A549 (cell line): Measurements from ENCODE around the gene PLOD2. TPM values are rescaled to one million over a fixed set of nuclear protein-coding genes. Genes with fewer than 3 reads are reported as not detected.

ENCODE experiments used
- ATAC-seq, 2 experiments: fragments of 200-7000 bp in 1 of 2; fragments of >200 bp in 1 of 2; cut with Nextera tagmentation in 1 of 2; cut with Tn5 transposase in 1 of 2; 3 replicates each; pipeline versions ENCODE4 v1.8.0 to v1.9.1; 2018 to 2020; ENCODE audit warnings: mild to moderate bottlenecking in 1 of 2, moderate library complexity in 1 of 2
- CTCF ChIA-PET: fragments of 300-600 bp; sonication (Branson Sonifier 250); formaldehyde crosslinking; extraction: SDS; loops from one replicate; lab custom pipeline; 2021; ENCODE audit warnings: antibody characterized with exemption, inconsistent platforms; lab: Yijun Ruan, JAX
- POLR2A ChIA-PET: fragments of 350-600 bp; formaldehyde crosslinking; extraction: SDS; loops from one replicate; lab custom pipeline; 2021; ENCODE audit warnings: antibody characterized with exemption, inconsistent platforms; lab: Yijun Ruan, JAX
- DNase-seq, 2 experiments: peaks; one replicate each; pipeline versions ENCODE4 v3.0.0 to v3.0.0-alpha.2; 2011 to 2016; ENCODE audit warnings: low read depth in 1 of 2, low spot score in 1 of 2
- FAIRE-seq: peaks from 2 replicates; lab custom pipeline; 2011; peaks lifted over from hg19 to GRCh38; lab: Jason Lieb, UNC
- H3K27ac ChIP-seq, 2 experiments: fragments of >200 bp; sonication (Bioruptor Twin); formaldehyde crosslinking; 3 replicates each; pipeline ENCODE4 v1.5.1; 2016 to 2017
- H3K4me1 ChIP-seq: fragments of >200 bp; sonication (Bioruptor Twin); formaldehyde crosslinking; 3 replicates; pipeline ENCODE4 v1.6.1; 2016
- H3K4me2 ChIP-seq: fragments of >200 bp; sonication (Bioruptor Twin); formaldehyde crosslinking; 3 replicates; pipeline ENCODE4 v1.6.1; 2016
- H3K4me3 ChIP-seq: fragments of >200 bp; sonication (Bioruptor Twin); formaldehyde crosslinking; 3 replicates; pipeline ENCODE4 v1.5.1; 2016
- H3K9me3 ChIP-seq: fragments of >200 bp; sonication (Bioruptor Twin); formaldehyde crosslinking; 3 replicates; pipeline ENCODE4 v1.6.1; 2016
- CBX2 ChIP-seq: fragments of 200-600 bp; sonication (generic); IDR thresholded peaks from 2 replicates; pipeline ENCODE4 v1.6.1; 2016; ENCODE audit warnings: low read depth, mild to moderate bottlenecking, borderline replicate concordance
- CHD2 ChIP-seq: fragments of 150-350 bp; IDR thresholded peaks from 2 replicates; pipeline ENCODE4 v1.6.1; 2014; ENCODE audit warnings: low read length; ENCODE audit not compliant: partially characterized antibody
- CHD4 ChIP-seq: fragments of 200-600 bp; sonication (generic); IDR thresholded peaks from 2 replicates; pipeline ENCODE4 v1.6.1; 2016; ENCODE audit warnings: antibody characterized with exemption, mild to moderate bottlenecking, borderline replicate concordance
- EHF ChIP-seq: fragments of 250-450 bp; sonication (Bioruptor Pico); IDR thresholded peaks from 2 replicates; pipeline ENCODE4 v1.5.0; 2020; ENCODE audit warnings: mild to moderate bottlenecking
- FOSB ChIP-seq: fragments of 250-450 bp; sonication (Bioruptor Pico); IDR thresholded peaks from 2 replicates; pipeline ENCODE4 v1.5.0; 2020; ENCODE audit warnings: mild to moderate bottlenecking, moderate library complexity
- HOXA7 ChIP-seq: fragments of 250-450 bp; sonication (Bioruptor Pico); IDR thresholded peaks from 2 replicates; pipeline ENCODE4 v1.5.0; 2020; ENCODE audit warnings: mild to moderate bottlenecking, moderate library complexity
- HOXB13 ChIP-seq: fragments of 250-450 bp; sonication (Bioruptor Pico); IDR thresholded peaks from 2 replicates; pipeline ENCODE4 v1.5.0; 2020; ENCODE audit warnings: low read depth, mild to moderate bottlenecking, moderate library complexity
- JUN ChIP-seq, 2 experiments: fragments of >200 bp; sonication (Bioruptor Twin); formaldehyde crosslinking; IDR thresholded peaks; 2 replicates in 1 of 2; 3 replicates in 1 of 2; pipeline ENCODE4 v1.6.1; 2016 to 2017
- KDM1A ChIP-seq: fragments of 200-600 bp; sonication (generic); IDR thresholded peaks from 2 replicates; pipeline ENCODE4 v1.6.1; 2016; ENCODE audit warnings: low read depth, mild to moderate bottlenecking
- MAFK ChIP-seq: fragments of 450-650 bp; IDR thresholded peaks from 2 replicates; pipeline ENCODE4 v1.6.1; 2014; ENCODE audit not compliant: partially characterized antibody
- PHF8 ChIP-seq: fragments of 200-600 bp; sonication (generic); IDR thresholded peaks from 2 replicates; pipeline ENCODE4 v1.6.1; 2016; ENCODE audit warnings: low read depth, mild to moderate bottlenecking, antibody characterized with exemption, moderate library complexity, borderline replicate concordance
- POLR2A ChIP-seq: IDR thresholded peaks from 2 replicates; pipeline ENCODE4 v1.6.1; 2012; ENCODE audit warnings: mild to moderate bottlenecking, low read length
- RAD21 ChIP-seq, 2 experiments: fragments of >200 bp in 1 of 2; sonication (Bioruptor Twin) in 1 of 2; formaldehyde crosslinking in 1 of 2; IDR thresholded peaks in 1 of 2; conservative IDR thresholded peaks in 1 of 2; 2 replicates in 1 of 2; 3 replicates in 1 of 2; pipeline ENCODE4 v1.6.1; 2012 to 2018; ENCODE audit warnings: inconsistent platforms in 1 of 2
- RARB ChIP-seq: fragments of 250-450 bp; sonication (Bioruptor Pico); IDR thresholded peaks from 2 replicates; pipeline ENCODE4 v1.8.0; 2021; ENCODE audit warnings: mild to moderate bottlenecking, moderate library complexity
- SMC3 ChIP-seq: fragments of >200 bp; sonication (Bioruptor Twin); formaldehyde crosslinking; IDR thresholded peaks from 3 replicates; pipeline ENCODE4 v1.6.1; 2018; ENCODE audit warnings: inconsistent platforms
- SREBF2 ChIP-seq: fragments of 450-650 bp; IDR thresholded peaks from 2 replicates; pipeline ENCODE4 v1.6.1; 2014; ENCODE audit warnings: mild to moderate bottlenecking, moderate library complexity
- ZNF302 ChIP-seq: fragments of 250-450 bp; sonication (Bioruptor Pico); IDR thresholded peaks from 2 replicates; pipeline ENCODE4 v1.9.0; 2021; ENCODE audit warnings: inconsistent platforms, mild to moderate bottlenecking, moderate library complexity
- WGBS: methylation state at CpG from one replicate; pipeline ENCODE4 v1.1.6; 2017; ENCODE audit errors: missing lambda C conversion rate; 5-methylcytosine and 5-hydroxymethylcytosine counted together
- polyA plus RNA-seq, 4 experiments: library from polyadenylated mRNA; depleted of rRNA in 3 of 4; stranded (reverse); fragments of >200 nt; fragmentation: RNase III in 1 of 4; extraction: RNeasy Plus Mini Kit Qiagen cat#74134 plus additional on column Dnase treatment in 1 of 4; gene quantifications; 2 replicates in 3 of 4; 3 replicates in 1 of 4; pipeline ENCODE4 v1.2.3, GENCODE V29; 2011 to 2017
- TF ChIP-seq, protein P1 (sequence below): fragments of >200 bp; sonication (Bioruptor Twin); formaldehyde crosslinking; IDR thresholded peaks from 2 replicates; pipeline ENCODE4 v1.6.1; 2016
- TF ChIP-seq, protein P2 (sequence below): fragments of 200-600 bp; sonication (generic); IDR thresholded peaks from 2 replicates; pipeline ENCODE4 v1.6.1; 2016; ENCODE audit warnings: antibody characterized with exemption, mild to moderate bottlenecking, moderate library complexity
- TF ChIP-seq, protein P3 (sequence below): IDR thresholded peaks from 2 replicates; pipeline ENCODE4 v1.6.1; 2012; ENCODE audit warnings: low read depth, borderline replicate concordance
- TF ChIP-seq, protein P4 (sequence below): IDR thresholded peaks from 2 replicates; pipeline ENCODE4 v1.6.1; 2012
- TF ChIP-seq, protein P5 (sequence below): fragments of 250-450 bp; sonication (Bioruptor Pico); IDR thresholded peaks from 2 replicates; pipeline ENCODE4 v1.5.0; 2021; ENCODE audit warnings: mild to moderate bottlenecking, moderate library complexity, borderline replicate concordance
- TF ChIP-seq, protein P6 (sequence below): fragments of 150-350 bp; IDR thresholded peaks from 2 replicates; pipeline ENCODE4 v1.6.1; 2014; ENCODE audit warnings: low read depth, mild to moderate bottlenecking, low read length
- TF ChIP-seq, protein P7 (sequence below): IDR thresholded peaks from 2 replicates; pipeline ENCODE4 v1.6.1; 2012

The PLOD2 gene
- polyA plus RNA-seq, 2 of the 4 experiments (the other 2 are of a cell fraction), result 159 to 174 TPM

DNA sequence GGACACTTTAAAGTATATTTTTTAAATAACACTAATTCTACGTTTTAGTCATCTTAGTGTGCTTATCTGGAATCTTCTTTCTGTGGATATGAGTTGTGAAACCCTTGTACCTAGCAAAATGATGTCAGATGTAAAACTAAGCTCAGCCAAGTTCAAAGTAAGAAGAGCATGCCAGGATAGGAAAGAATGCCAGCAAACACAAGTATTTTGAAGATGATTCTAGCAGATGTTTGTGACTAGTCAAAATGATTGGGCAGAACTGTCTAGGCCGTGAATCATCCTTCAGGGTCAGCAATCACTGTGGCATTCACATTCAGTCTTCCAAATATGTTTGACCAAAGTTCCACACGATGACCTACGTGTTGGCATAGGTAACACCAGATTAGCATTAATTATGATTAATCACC is 5.4 kb upstream of the PLOD2 start (continued):
- TF ChIP-seq, protein P1, sequence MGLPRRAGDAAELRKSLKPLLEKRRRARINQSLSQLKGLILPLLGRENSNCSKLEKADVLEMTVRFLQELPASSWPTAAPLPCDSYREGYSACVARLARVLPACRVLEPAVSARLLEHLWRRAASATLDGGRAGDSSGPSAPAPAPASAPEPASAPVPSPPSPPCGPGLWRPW, result 0 out of 2 replicates have a peak, but pooled peaks have one; percentile 15
- TF ChIP-seq JUN (IDR thresholded peaks at IDR 0.05) (peak; percentile 72 to 80; a peak in 4 of 5 replicates), POLR2A (no peak)

DNA sequence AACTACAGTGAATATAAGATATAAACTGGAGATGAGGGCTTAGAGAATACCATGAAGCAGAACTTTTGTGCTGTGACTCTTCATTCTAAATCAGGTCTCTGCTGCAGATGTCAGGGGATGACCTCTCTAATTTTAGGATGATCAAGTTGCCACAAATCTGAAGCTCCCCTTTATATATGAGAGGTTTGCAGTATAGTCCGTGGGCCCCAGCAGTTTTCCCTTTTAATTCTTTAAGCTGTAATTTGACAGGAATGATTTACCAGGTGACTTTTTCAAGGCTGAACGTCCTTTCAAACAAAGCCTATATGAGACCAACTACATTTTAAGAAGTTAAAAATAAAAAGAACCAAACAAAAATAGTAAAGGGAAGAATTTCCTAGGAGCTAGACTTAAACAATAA is 4.9 kb upstream of the PLOD2 start:
- Histone ChIP-seq H3K9me3 (0 out of 3 replicates have a peak, but pooled peaks cover 3% of the 10 kb centered on the region), H3K4me2 (peak overlapping the region; percentile 97), H3K4me3 (peak overlapping the region; percentile 16; the same call in 2 of the 3 replicates), H3K27ac (peak overlapping the region; percentile 87 to 97), H3K4me1 (peaks cover 61% of the 10 kb centered on the region)
- no peak for ATAC-seq
- FAIRE-seq, result no peak
- CTCF ChIA-PET, result interaction anchor here (0.8 to 3.5 kb wide), 7 partner anchors 9 to 101 kb away, joined by 3 to 20 read pairs (median 7); no protein-coding TSS in a partner anchor
- DNase-seq, result no peak
- 1% methylated on average over 2 of the region's 2 CpGs for WGBS
- TF ChIP-seq FOSB (CRISPR knock-in tag), result 0 out of 2 replicates have a peak, but pooled peaks have one; percentile 36
- 0 out of 2 replicates have a peak, but pooled peaks have one; percentile 24 for TF ChIP-seq HOXB13 (CRISPR knock-in tag)
- no peak for TF ChIP-seq RAD21 (conservative IDR thresholded peaks at IDR 0.05 in 1 of 2, IDR thresholded peaks at IDR 0.05 in 1 of 2)
- 0 out of 2 replicates have a peak, but pooled peaks have one; percentile 32 for TF ChIP-seq HOXA7 (CRISPR knock-in tag)
- TF ChIP-seq MAFK, result no peak
- POLR2A ChIA-PET, result interaction anchor here (1.0 kb wide), 1 partner anchor 100 kb away, joined by 3 read pairs; no protein-coding TSS in a partner anchor

DNA sequence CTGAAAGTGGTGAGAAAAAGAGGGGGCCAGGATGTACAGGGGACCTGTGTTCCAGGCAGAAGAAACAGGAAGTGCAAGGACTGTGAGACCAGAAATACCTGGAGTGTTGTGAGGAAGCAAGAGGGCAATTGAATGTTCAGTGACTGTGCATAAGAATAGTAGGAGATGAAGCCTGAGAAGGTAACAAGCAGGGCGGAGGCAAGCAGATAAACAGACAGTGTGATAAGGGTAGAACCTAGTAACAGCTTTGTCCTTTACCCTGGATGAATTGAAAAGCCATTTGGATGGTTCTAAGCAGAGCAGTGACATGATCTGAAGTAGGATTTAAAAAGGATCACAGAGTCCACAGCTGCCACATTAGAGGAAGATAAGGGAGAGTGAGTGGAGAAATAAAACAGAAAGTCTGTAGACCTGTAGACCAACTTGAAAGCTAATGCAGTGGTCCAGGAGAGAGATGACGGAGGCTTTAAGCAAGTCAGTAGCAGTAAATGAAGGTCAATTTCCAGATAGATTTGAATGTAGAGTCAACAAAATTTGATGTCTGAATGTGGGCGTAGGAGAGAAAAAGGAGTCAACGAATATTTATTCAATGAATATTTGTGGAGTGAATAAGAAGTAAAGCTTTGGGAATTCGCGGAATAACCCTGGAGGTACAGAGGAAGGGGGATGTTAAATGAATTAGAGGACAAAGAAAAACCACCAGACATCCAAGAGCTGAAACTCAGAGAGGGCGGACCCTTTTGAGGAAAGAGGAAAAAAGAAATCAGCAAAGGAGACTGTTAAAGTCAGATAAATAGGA is 4.2 kb upstream of the PLOD2 start:
- 0% methylated on average over 7 of the region's 7 CpGs for WGBS
- H3K9me3 ChIP-seq, result 0 out of 3 replicates have a peak, but pooled peaks cover 3% of the 10 kb centered on the region
- H3K4me3 ChIP-seq, result peak overlapping the region; percentile 16; the same call in 2 of the 3 replicates
- H3K4me2 ChIP-seq, result peak overlapping the region; percentile 97
- ChIA-PET CTCF (interaction anchor here (0.7 to 3.5 kb wide), 7 partner anchors 10 to 100 kb away, joined by 3 to 20 read pairs (median 7); no protein-coding TSS in a partner anchor), POLR2A (no interaction called here)
- H3K27ac ChIP-seq, result peak overlapping the region; percentile 87 to 97
- peaks cover 61% of the 10 kb centered on the region for H3K4me1 ChIP-seq
- FAIRE-seq (peak; percentile 76), ATAC-seq (peak in 1 of 2 experiments; percentile 2; a peak in 3 of 6 replicates), DNase-seq (peak in 1 of 2 experiments; percentile 74)
- TF ChIP-seq, protein P2, sequence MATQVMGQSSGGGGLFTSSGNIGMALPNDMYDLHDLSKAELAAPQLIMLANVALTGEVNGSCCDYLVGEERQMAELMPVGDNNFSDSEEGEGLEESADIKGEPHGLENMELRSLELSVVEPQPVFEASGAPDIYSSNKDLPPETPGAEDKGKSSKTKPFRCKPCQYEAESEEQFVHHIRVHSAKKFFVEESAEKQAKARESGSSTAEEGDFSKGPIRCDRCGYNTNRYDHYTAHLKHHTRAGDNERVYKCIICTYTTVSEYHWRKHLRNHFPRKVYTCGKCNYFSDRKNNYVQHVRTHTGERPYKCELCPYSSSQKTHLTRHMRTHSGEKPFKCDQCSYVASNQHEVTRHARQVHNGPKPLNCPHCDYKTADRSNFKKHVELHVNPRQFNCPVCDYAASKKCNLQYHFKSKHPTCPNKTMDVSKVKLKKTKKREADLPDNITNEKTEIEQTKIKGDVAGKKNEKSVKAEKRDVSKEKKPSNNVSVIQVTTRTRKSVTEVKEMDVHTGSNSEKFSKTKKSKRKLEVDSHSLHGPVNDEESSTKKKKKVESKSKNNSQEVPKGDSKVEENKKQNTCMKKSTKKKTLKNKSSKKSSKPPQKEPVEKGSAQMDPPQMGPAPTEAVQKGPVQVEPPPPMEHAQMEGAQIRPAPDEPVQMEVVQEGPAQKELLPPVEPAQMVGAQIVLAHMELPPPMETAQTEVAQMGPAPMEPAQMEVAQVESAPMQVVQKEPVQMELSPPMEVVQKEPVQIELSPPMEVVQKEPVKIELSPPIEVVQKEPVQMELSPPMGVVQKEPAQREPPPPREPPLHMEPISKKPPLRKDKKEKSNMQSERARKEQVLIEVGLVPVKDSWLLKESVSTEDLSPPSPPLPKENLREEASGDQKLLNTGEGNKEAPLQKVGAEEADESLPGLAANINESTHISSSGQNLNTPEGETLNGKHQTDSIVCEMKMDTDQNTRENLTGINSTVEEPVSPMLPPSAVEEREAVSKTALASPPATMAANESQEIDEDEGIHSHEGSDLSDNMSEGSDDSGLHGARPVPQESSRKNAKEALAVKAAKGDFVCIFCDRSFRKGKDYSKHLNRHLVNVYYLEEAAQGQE, result no peak
- TF ChIP-seq SMC3, result no peak
- TF ChIP-seq, protein P3, sequence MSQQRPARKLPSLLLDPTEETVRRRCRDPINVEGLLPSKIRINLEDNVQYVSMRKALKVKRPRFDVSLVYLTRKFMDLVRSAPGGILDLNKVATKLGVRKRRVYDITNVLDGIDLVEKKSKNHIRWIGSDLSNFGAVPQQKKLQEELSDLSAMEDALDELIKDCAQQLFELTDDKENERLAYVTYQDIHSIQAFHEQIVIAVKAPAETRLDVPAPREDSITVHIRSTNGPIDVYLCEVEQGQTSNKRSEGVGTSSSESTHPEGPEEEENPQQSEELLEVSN, result no peak
- TF ChIP-seq KDM1A, result no peak
- TF ChIP-seq, protein P4, sequence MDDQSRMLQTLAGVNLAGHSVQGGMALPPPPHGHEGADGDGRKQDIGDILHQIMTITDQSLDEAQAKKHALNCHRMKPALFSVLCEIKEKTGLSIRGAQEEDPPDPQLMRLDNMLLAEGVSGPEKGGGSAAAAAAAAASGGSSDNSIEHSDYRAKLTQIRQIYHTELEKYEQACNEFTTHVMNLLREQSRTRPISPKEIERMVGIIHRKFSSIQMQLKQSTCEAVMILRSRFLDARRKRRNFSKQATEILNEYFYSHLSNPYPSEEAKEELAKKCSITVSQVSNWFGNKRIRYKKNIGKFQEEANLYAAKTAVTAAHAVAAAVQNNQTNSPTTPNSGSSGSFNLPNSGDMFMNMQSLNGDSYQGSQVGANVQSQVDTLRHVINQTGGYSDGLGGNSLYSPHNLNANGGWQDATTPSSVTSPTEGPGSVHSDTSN, result no peak
- no peak for TF ChIP-seq PHF8
- TF ChIP-seq, protein P5, sequence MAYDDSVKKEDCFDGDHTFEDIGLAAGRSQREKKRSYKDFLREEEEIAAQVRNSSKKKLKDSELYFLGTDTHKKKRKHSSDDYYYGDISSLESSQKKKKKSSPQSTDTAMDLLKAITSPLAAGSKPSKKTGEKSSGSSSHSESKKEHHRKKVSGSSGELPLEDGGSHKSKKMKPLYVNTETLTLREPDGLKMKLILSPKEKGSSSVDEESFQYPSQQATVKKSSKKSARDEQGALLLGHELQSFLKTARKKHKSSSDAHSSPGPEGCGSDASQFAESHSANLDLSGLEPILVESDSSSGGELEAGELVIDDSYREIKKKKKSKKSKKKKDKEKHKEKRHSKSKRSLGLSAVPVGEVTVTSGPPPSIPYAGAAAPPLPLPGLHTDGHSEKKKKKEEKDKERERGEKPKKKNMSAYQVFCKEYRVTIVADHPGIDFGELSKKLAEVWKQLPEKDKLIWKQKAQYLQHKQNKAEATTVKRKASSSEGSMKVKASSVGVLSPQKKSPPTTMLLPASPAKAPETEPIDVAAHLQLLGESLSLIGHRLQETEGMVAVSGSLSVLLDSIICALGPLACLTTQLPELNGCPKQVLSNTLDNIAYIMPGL (CRISPR knock-in tag), result no peak
- TF ChIP-seq ZNF302 (CRISPR knock-in tag), result no peak
- TF ChIP-seq CBX2, result no peak
- no peak for TF ChIP-seq CHD2
- no peak for TF ChIP-seq SREBF2
- no peak for TF ChIP-seq EHF (CRISPR knock-in tag)
- TF ChIP-seq, protein P6, sequence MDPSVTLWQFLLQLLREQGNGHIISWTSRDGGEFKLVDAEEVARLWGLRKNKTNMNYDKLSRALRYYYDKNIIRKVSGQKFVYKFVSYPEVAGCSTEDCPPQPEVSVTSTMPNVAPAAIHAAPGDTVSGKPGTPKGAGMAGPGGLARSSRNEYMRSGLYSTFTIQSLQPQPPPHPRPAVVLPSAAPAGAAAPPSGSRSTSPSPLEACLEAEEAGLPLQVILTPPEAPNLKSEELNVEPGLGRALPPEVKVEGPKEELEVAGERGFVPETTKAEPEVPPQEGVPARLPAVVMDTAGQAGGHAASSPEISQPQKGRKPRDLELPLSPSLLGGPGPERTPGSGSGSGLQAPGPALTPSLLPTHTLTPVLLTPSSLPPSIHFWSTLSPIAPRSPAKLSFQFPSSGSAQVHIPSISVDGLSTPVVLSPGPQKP, result no peak
- TF ChIP-seq, protein P7, sequence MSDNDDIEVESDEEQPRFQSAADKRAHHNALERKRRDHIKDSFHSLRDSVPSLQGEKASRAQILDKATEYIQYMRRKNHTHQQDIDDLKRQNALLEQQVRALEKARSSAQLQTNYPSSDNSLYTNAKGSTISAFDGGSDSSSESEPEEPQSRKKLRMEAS, result peak; percentile 46; the same call in 1 of the 2 replicates
- no peak for TF ChIP-seq RARB (CRISPR knock-in tag)
- no peak for TF ChIP-seq RAD21 (conservative IDR thresholded peaks at IDR 0.05 in 1 of 2, IDR thresholded peaks at IDR 0.05 in 1 of 2)
- TF ChIP-seq CHD4, result no peak
